Stomach (tissue), 9 donors: ENCODE measurements around the gene AK5. TPM values are rescaled to one million over a fixed set of nuclear protein-coding genes. Genes with fewer than 3 reads are reported as not detected.

Source experiments
- DNase-seq, 2 donors: peaks; one replicate each; pipeline versions ENCODE4 v3.0.0 to v3.0.0-alpha.2; 2013 to 2019
- H3K27ac ChIP-seq, 5 donors: fragments of 200-600 bp in 4 of 5; sonication (generic) in 4 of 5; one replicate each; pipeline ENCODE4 v1.5.1; 2013 to 2019; ENCODE audit warnings: mild to moderate bottlenecking in 1 of 5, moderate library complexity in 1 of 5
- H3K27me3 ChIP-seq, 3 donors: fragments of 200-600 bp; sonication (generic); one replicate each; pipeline ENCODE4 v1.5.1; 2017 to 2019; ENCODE audit warnings: mixed run types in 1 of 3
- H3K36me3 ChIP-seq, 4 donors: fragments of 200-600 bp; sonication (generic); 1 replicate in 3 of 4; 2 replicates in 1 of 4; pipeline ENCODE4 v1.5.1; 2016 to 2019
- H3K4me1 ChIP-seq, 4 donors: fragments of 200-600 bp; sonication (generic); one replicate each; pipeline ENCODE4 v1.5.1; 2016 to 2019
- H3K4me3 ChIP-seq, 4 donors: fragments of 200-600 bp; sonication (generic) in 3 of 4; one replicate each; pipeline ENCODE4 v1.5.1; 2016 to 2019; ENCODE audit warnings: mild to moderate bottlenecking in 1 of 4
- H3K9me3 ChIP-seq, 4 donors: fragments of 200-600 bp; sonication (generic); one replicate each; pipeline ENCODE4 v1.5.1; 2016 to 2019
- CTCF ChIP-seq, 7 experiments: fragments of 450-650 bp in 4 of 7; fragments of 200-600 bp in 3 of 7; sonication (generic) in 3 of 7; IDR thresholded peaks; one replicate each; pipeline ENCODE4 v1.5.1; 2016 to 2019; ENCODE audit warnings: antibody characterized with exemption in 7 of 7, control low read depth in 2 of 7, mild to moderate bottlenecking in 1 of 7
- EP300 ChIP-seq: sonication (generic); formaldehyde crosslinking; IDR thresholded peaks from one replicate; pipeline ENCODE4 v1.6.1; 2017; ENCODE audit warnings: antibody characterized with exemption
- POLR2A ChIP-seq, 4 donors: fragments of 450-650 bp; IDR thresholded peaks; one replicate each; pipeline ENCODE4 v1.6.1; 2016; ENCODE audit warnings: antibody characterized with exemption in 4 of 4, control low read depth in 2 of 4, mild to moderate bottlenecking in 1 of 4, moderate library complexity in 1 of 4
- POLR2AphosphoS5 ChIP-seq, 3 donors: sonication (generic); formaldehyde crosslinking; IDR thresholded peaks; one replicate each; pipeline ENCODE4 v1.6.1; 2016; ENCODE audit warnings: antibody characterized with exemption in 3 of 3
- WGBS, 5 donors: extraction: QIAGEN DNeasy Blood & Tissue Kit in 3 of 5; methylation state at CpG; one replicate each; pipeline versions ENCODE4 v1.1.5 to v1.1.7; 2013 to 2018; 5-methylcytosine and 5-hydroxymethylcytosine counted together
- intact Hi-C: fragments of 100-400 bp; cut with DNase I; formaldehyde crosslinking; loops from one replicate; pipeline ENCODE4 v1.15.1; 2023; ENCODE audit warnings: low total_unique reads
- polyA plus RNA-seq, 3 donors: library from polyadenylated mRNA; stranded (reverse); fragments of 200-250 nt; gene quantifications; one replicate each; pipeline ENCODE4 v1.2.3, GENCODE V29; 2013
- total RNA-seq, 5 donors: library from RNA; depleted of rRNA; stranded (reverse); fragments of >200 nt; gene quantifications; one replicate each; pipeline versions ENCODE4 v1.1.0 to v1.2.3, GENCODE V29; 2014 to 2016
- donor health status: healthy with polysubstance abuse.
- donor health status: Bipolar disorder and iron deficiency.
- donor health status: healthy.

The AK5 gene
- total and polyA plus RNA-seq, 8 donors = 0.23 to 5.0 (median 1.3) TPM; not detected in 3

- Histone ChIP-seq H3K36me3 (no peaks in the 10 kb centered on the region), H3K27me3 (no peaks in the 10 kb centered on the region), H3K27ac (no peak overlapping the region), H3K4me1 (peaks cover 0 to 15% (median 1%) of the 10 kb centered on the region in 4 donors), H3K9me3 (peaks cover 0 to 6% (median 0%) of the 10 kb centered on the region in 4 donors), H3K4me3 (no peak overlapping the region)
- intact Hi-C loops = no loop called here
- no peak for TF ChIP-seq POLR2AphosphoS5 (IDR thresholded peaks at IDR 0.05)
- TF ChIP-seq EP300 = no peak
- TF ChIP-seq POLR2A (IDR thresholded peaks at IDR 0.05) = no peak
- TF ChIP-seq CTCF (IDR thresholded peaks at IDR 0.05) = no peak
- DNase-seq = no peak
- WGBS, 5 donors = 33 to 48% (median 37%) methylated on average over 3 of the region's 3 CpGs
These were observed 191.9 kb downstream of the AK5 start for GRCh38 chr1:77473690-77474089.

GRCh38 chr1:77475641-77476040 is 193.8 kb downstream of the AK5 start:
- intact Hi-C loops = no loop called here
- Histone ChIP-seq H3K9me3 (peaks cover 0 to 6% (median 0%) of the 10 kb centered on the region in 4 donors), H3K27ac (no peak overlapping the region), H3K4me1 (peaks cover 0 to 9% (median 0%) of the 10 kb centered on the region in 4 donors), H3K4me3 (no peak overlapping the region), H3K27me3 (no peaks in the 10 kb centered on the region), H3K36me3 (no peaks in the 10 kb centered on the region)
- 26 to 39% (median 28%) methylated on average over 1 of the region's 1 CpG for WGBS, 5 donors
- DNase-seq = no peak
- TF ChIP-seq POLR2AphosphoS5 (IDR thresholded peaks at IDR 0.05) (no peak), CTCF (IDR thresholded peaks at IDR 0.05) (no peak), POLR2A (IDR thresholded peaks at IDR 0.05) (no peak), EP300 (no peak)

- WGBS, 5 donors = 76 to 87% (median 82%) methylated on average over 7 of the region's 7 CpGs
- no peaks in the 10 kb centered on the region for H3K36me3 ChIP-seq
- peaks cover 0 to 6% (median 0%) of the 10 kb centered on the region in 4 donors for H3K9me3 ChIP-seq
- H3K27ac ChIP-seq = no peak overlapping the region
- no peak for TF ChIP-seq POLR2A (IDR thresholded peaks at IDR 0.05)
- TF ChIP-seq CTCF (IDR thresholded peaks at IDR 0.05) = no peak
- TF ChIP-seq EP300 = no peak
- TF ChIP-seq POLR2AphosphoS5 (IDR thresholded peaks at IDR 0.05) = no peak
- intact Hi-C loops = no loop called here
- H3K27me3 ChIP-seq = no peaks in the 10 kb centered on the region
- peaks cover 0 to 9% (median 0%) of the 10 kb centered on the region in 4 donors for H3K4me1 ChIP-seq
- H3K4me3 ChIP-seq = no peak overlapping the region
- DNase-seq = no peak
These were observed 194.7 kb downstream of the AK5 start for GRCh38 chr1:77476475-77476874.

DNA sequence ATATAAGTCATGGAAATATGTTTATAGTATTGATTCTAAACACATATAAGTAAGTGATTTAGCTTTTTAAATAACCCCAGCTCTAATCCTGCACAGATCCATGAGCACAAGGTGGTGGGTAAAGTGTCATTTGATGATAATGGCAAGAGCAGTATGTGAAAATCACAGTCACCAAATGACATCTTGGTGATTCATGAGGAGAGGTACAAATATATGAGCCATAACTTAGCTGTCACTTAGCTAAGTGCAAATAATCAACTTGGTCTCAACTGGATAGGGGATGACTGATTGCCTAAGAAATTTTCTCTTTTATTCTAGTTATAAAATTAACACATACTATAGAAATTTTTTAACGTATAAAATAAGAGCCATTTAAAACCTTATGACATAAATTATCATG is 202.5 kb downstream of the AK5 start:
- no peak overlapping the region for H3K4me3 ChIP-seq
- 67 to 81% (median 74%) methylated on average over 1 of the region's 1 CpG for WGBS, 5 donors
- DNase-seq = no peak
- no peak overlapping the region for H3K27ac ChIP-seq
- H3K27me3 ChIP-seq = no peaks in the 10 kb centered on the region
- H3K36me3 ChIP-seq = no peaks in the 10 kb centered on the region
- TF ChIP-seq POLR2AphosphoS5 (IDR thresholded peaks at IDR 0.05) (no peak), POLR2A (IDR thresholded peaks at IDR 0.05) (no peak), CTCF (IDR thresholded peaks at IDR 0.05) (no peak), EP300 (no peak)
- no peaks in the 10 kb centered on the region for H3K4me1 ChIP-seq
- intact Hi-C loops = no loop called here
- no peaks in the 10 kb centered on the region for H3K9me3 ChIP-seq
